DND-41 (cell line): ENCODE measurements around the gene ZBTB7B.

Experiments used
- ATAC-seq: fragments of 200-7000 bp; cut with Tn5 transposase; 3 replicates; pipeline ENCODE4 v1.9.1; 2021; ENCODE audit warnings: low read depth; ENCODE audit not compliant: insufficient read depth
- DNase-seq: peaks from one replicate; pipeline ENCODE4 v3.0.0-alpha.2; 2020
- H2AFZ ChIP-seq: 2 replicates; pipeline ENCODE4 v1.6.0; 2012; ENCODE audit warnings: low read depth, low read length
- H3K27ac ChIP-seq: 2 replicates; pipeline ENCODE4 v1.5.1; 2012; ENCODE audit warnings: low read length, inconsistent platforms
- H3K27me3 ChIP-seq: fragments of 200-600 bp; sonication (generic); 2 replicates; pipeline ENCODE4 v1.6.0; 2012; ENCODE audit warnings: low read length, mild to moderate bottlenecking, inconsistent platforms; ENCODE audit not compliant: insufficient read depth, poor library complexity
- H3K36me3 ChIP-seq: 2 replicates; pipeline ENCODE4 v1.5.1; 2012; ENCODE audit warnings: low read length, inconsistent platforms; ENCODE audit not compliant: insufficient read depth
- H3K4me1 ChIP-seq: 2 replicates; pipeline ENCODE4 v1.5.1; 2012; ENCODE audit warnings: mild to moderate bottlenecking, low read length; ENCODE audit not compliant: insufficient read depth
- H3K4me2 ChIP-seq: 2 replicates; pipeline ENCODE4 v1.6.0; 2012; ENCODE audit warnings: mild to moderate bottlenecking, moderate library complexity, low read length, inconsistent platforms; ENCODE audit not compliant: insufficient read depth
- H3K4me3 ChIP-seq, 2 experiments: fragments of 200-600 bp in 1 of 2; shearing (Covaris generic) in 1 of 2; 2 replicates each; pipeline ENCODE4 v1.5.1; 2012 to 2016; ENCODE audit warnings: inconsistent platforms in 2 of 2, low read length in 2 of 2, mild to moderate bottlenecking in 2 of 2, low read depth in 1 of 2, moderate library complexity in 1 of 2
- H3K79me2 ChIP-seq: 2 replicates; pipeline ENCODE4 v1.6.0; 2012; ENCODE audit warnings: low read length, inconsistent platforms; ENCODE audit not compliant: insufficient read depth
- H3K9ac ChIP-seq: 2 replicates; pipeline ENCODE4 v1.6.0; 2012; ENCODE audit warnings: low read depth, mild to moderate bottlenecking, inconsistent platforms, low read length, moderate library complexity
- H3K9me3 ChIP-seq: 2 replicates; pipeline ENCODE4 v1.5.1; 2012; ENCODE audit warnings: low read length, moderate library complexity, mild to moderate bottlenecking, inconsistent platforms; ENCODE audit not compliant: insufficient read depth, severe bottlenecking
- H4K20me1 ChIP-seq: 2 replicates; pipeline ENCODE4 v1.6.0; 2012; ENCODE audit warnings: low read length; ENCODE audit not compliant: insufficient read depth
- CTCF ChIP-seq: IDR thresholded peaks from 2 replicates; pipeline ENCODE4 v1.5.1; 2012; ENCODE audit warnings: borderline replicate concordance, low read length, moderate library complexity, mild to moderate bottlenecking; ENCODE audit not compliant: poor library complexity, severe bottlenecking; ENCODE audit errors: extremely low read depth
- EZH2 ChIP-seq: IDR thresholded peaks from 3 replicates; pipeline ENCODE4 v1.6.1; 2012; ENCODE audit warnings: borderline replicate concordance, low read depth, mild to moderate bottlenecking, moderate library complexity, low read length, inconsistent platforms; ENCODE audit not compliant: severe bottlenecking

ZBTB7B gene

DNA sequence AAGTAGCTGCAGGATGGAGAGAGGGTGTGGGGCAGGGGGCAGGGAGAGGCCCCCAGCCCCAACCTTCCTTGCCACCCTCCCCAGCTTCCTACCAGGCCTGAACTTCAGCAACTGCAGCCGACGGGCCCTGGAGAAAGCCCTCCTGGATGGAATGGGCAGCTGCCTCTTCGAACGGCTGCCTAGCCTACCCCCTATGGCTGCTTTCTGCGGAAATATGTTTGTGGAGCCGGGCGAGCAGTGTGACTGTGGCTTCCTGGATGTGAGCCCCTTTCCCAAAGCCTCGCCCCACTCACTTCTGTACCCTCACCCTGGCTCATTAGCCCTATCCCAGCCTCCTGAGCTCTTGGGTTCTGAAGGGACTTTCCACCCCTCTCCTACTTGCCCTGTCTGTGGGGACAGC lies 54.5 kb downstream of the ZBTB7B start:
- TF ChIP-seq CTCF (no peak), EZH2 (no peak)
- no peak for DNase-seq
- Histone ChIP-seq H3K9me3 (no peaks in the 10 kb centered on the region), H3K4me2 (no peak overlapping the region), H3K27me3 (peaks cover 11% of the 10 kb centered on the region), H3K27ac (no peak overlapping the region), H4K20me1 (peaks cover 24% of the 10 kb centered on the region), H3K9ac (no peak overlapping the region), H3K79me2 (no peaks in the 10 kb centered on the region), H2AFZ (no peak overlapping the region), H3K4me3 (no peak overlapping the region), H3K4me1 (peaks cover 7% of the 10 kb centered on the region), H3K36me3 (no peaks in the 10 kb centered on the region)
- no peak for ATAC-seq

DNA sequence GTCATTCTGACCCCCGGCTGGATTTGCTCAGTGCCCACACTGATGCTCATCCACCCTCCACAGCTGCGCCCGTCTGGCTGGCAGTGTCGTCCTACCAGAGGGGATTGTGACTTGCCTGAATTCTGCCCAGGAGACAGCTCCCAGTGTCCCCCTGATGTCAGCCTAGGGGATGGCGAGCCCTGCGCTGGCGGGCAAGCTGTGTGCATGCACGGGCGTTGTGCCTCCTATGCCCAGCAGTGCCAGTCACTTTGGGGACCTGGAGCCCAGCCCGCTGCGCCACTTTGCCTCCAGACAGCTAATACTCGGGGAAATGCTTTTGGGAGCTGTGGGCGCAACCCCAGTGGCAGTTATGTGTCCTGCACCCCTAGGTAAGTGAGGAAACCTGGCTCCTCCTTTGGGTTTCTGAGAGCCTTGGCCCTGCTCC lies 55.2 kb downstream of the ZBTB7B start:
- Histone ChIP-seq H3K9ac (no peak overlapping the region), H4K20me1 (peaks cover 27% of the 10 kb centered on the region), H3K4me3 (no peak overlapping the region), H3K4me2 (no peak overlapping the region), H2AFZ (no peak overlapping the region), H3K79me2 (no peaks in the 10 kb centered on the region), H3K27ac (no peak overlapping the region), H3K9me3 (no peaks in the 10 kb centered on the region), H3K4me1 (peaks cover 13% of the 10 kb centered on the region), H3K27me3 (peaks cover 9% of the 10 kb centered on the region), H3K36me3 (no peaks in the 10 kb centered on the region)
- TF ChIP-seq CTCF (peak; percentile 9), EZH2 (no peak)
- ATAC-seq (no peak), DNase-seq (no peak)

DNA sequence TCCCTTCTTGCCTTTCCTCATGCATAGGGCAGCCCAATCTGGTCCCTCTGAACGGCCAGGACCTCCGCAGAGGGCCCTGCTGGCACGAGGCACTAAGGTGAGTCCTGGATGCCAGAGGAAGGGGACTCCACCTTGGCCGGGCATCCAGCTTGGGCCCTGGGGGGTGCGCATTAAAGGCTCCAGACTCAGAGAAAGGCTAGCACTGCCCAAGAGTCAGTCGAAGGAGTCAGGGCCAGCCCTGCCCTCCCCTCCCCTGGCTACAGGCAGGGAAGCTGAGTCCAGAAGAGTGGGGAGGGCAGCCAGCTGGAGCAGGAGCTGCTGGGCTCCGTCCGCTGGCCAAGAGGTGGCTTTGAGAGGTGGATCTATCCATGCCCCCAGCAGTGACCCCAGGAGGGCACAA lies 58.1 kb downstream of the ZBTB7B start:
- ATAC-seq (no peak), DNase-seq (no peak)
- TF ChIP-seq EZH2 (no peak), CTCF (no peak)
- Histone ChIP-seq H3K36me3 (no peaks in the 10 kb centered on the region; the same call in 1 of the 2 replicates), H3K9ac (no peak overlapping the region), H3K27ac (no peak overlapping the region), H4K20me1 (peaks cover 40% of the 10 kb centered on the region), H3K4me2 (no peak overlapping the region), H3K4me1 (peaks cover 33% of the 10 kb centered on the region), H3K9me3 (no peaks in the 10 kb centered on the region), H3K27me3 (peaks cover 14% of the 10 kb centered on the region), H3K4me3 (no peak overlapping the region), H3K79me2 (peaks cover 3% of the 10 kb centered on the region), H2AFZ (no peak overlapping the region)
